ENCODE measurements around the gene LEMD2. TPM values are rescaled to one million over a fixed set of nuclear protein-coding genes. Genes with fewer than 3 reads are reported as not detected.

LEMD2 gene
- total RNA-seq, 4 donors from 2014 or later: 50.0 to 76.6 (median 64.6) TPM

GRCh38 chr6:33758815-33759216 lies 30.1 kb downstream of the LEMD2 start:
- DNase-seq: no peak
- Histone ChIP-seq H3K27me3 (no peaks in the 10 kb centered on the region), H3K9me3 (no peaks in the 10 kb centered on the region), H3K4me1 (peaks cover 61 to 79% of the 10 kb centered on the region in 2 donors), H3K27ac (peak overlapping the region; percentile 71 to 81 (median 73)), H3K36me3 (no peaks in the 10 kb centered on the region), H3K4me3 (replicated peaks in 1 of 3) (no peak overlapping the region)
- 28 to 36% methylated on average over 7 of the region's 7 CpGs for WGBS, 2 donors
- TF ChIP-seq POLR2A (IDR thresholded peaks at IDR 0.05): no peak
- no peak for TF ChIP-seq CTCF (IDR thresholded peaks at IDR 0.05)
- intact Hi-C loops (cut with DNase I): no loop called here

GRCh38 chr6:33757906-33758305 lies 31.0 kb downstream of the LEMD2 start:
- Histone ChIP-seq H3K9me3 (no peaks in the 10 kb centered on the region), H3K4me1 (peaks cover 61 to 79% of the 10 kb centered on the region in 2 donors), H3K36me3 (no peaks in the 10 kb centered on the region), H3K27ac (peak overlapping the region; percentile 71 to 81 (median 73)), H3K27me3 (no peaks in the 10 kb centered on the region), H3K4me3 (replicated peaks in 1 of 3) (no peak overlapping the region)
- no peak for TF ChIP-seq CTCF (IDR thresholded peaks at IDR 0.05)
- no peak for TF ChIP-seq POLR2A (IDR thresholded peaks at IDR 0.05)
- no peak for DNase-seq
- intact Hi-C loops (cut with DNase I): no loop called here
- WGBS, 2 donors: 90 to 91% methylated on average over 10 of the region's 10 CpGs

- H3K4me3 ChIP-seq (replicated peaks in 1 of 3): no peak overlapping the region
- intact Hi-C loops (cut with DNase I): no loop called here
- 80 to 84% methylated on average over 3 of the region's 3 CpGs for WGBS, 2 donors
- peak overlapping the region; percentile 61 to 81 (median 65) for H3K27ac ChIP-seq
- TF ChIP-seq POLR2A (IDR thresholded peaks at IDR 0.05) (no peak), CTCF (IDR thresholded peaks at IDR 0.05) (no peak)
- DNase-seq: no peak
- no peaks in the 10 kb centered on the region for H3K27me3 ChIP-seq
- peaks cover 63 to 80% of the 10 kb centered on the region in 2 donors for H3K4me1 ChIP-seq
- H3K36me3 ChIP-seq: no peaks in the 10 kb centered on the region
- H3K9me3 ChIP-seq: no peaks in the 10 kb centered on the region
These were observed 31.8 kb downstream of the LEMD2 start for GRCh38 chr6:33757113-33757512.

GRCh38 chr6:33756211-33756954 lies 32.5 kb downstream of the LEMD2 start:
- Histone ChIP-seq H3K36me3 (no peaks in the 10 kb centered on the region), H3K4me3 (replicated peaks in 1 of 3) (no peak overlapping the region), H3K9me3 (no peaks in the 10 kb centered on the region), H3K27me3 (no peaks in the 10 kb centered on the region), H3K4me1 (peaks cover 64 to 80% of the 10 kb centered on the region in 2 donors), H3K27ac (peak overlapping the region; percentile 61 to 81 (median 65))
- peak in 1 of 2 donors; percentile 36 for DNase-seq
- TF ChIP-seq POLR2A (IDR thresholded peaks at IDR 0.05) (no peak), CTCF (IDR thresholded peaks at IDR 0.05) (no peak)
- WGBS, 2 donors: 81% methylated on average over 12 of the region's 12 CpGs
- intact Hi-C loops (cut with DNase I): no loop called here

GRCh38 chr6:33755070-33755869 lies 33.7 kb downstream of the LEMD2 start:
- TF ChIP-seq CTCF (IDR thresholded peaks at IDR 0.05) (peak in 1 of 6 experiments; percentile 5), POLR2A (IDR thresholded peaks at IDR 0.05) (no peak)
- WGBS, 2 donors: 47 to 48% methylated on average over 13 of the region's 13 CpGs
- Histone ChIP-seq H3K9me3 (no peaks in the 10 kb centered on the region), H3K27ac (peak overlapping the region; percentile 45 to 78 (median 74)), H3K4me1 (peaks cover 62 to 75% of the 10 kb centered on the region in 2 donors), H3K27me3 (no peaks in the 10 kb centered on the region), H3K36me3 (no peaks in the 10 kb centered on the region), H3K4me3 (replicated peaks in 1 of 3) (no peak overlapping the region)
- intact Hi-C loops (cut with DNase I): no loop called here
- DNase-seq: peak; percentile 95 to 97

All from thyroid gland (tissue), 4 donors.